ENCODE data around the gene CEP85. TPM values are rescaled to one million over a fixed set of nuclear protein-coding genes. Genes with fewer than 3 reads are reported as not detected.

Gene CEP85
- total and polyA plus RNA-seq, 2 of the 13 experiments (the other 11 are each of a cell fraction or from before 2014, with no cell fraction given), result 16.1 to 26.7 TPM

DNA sequence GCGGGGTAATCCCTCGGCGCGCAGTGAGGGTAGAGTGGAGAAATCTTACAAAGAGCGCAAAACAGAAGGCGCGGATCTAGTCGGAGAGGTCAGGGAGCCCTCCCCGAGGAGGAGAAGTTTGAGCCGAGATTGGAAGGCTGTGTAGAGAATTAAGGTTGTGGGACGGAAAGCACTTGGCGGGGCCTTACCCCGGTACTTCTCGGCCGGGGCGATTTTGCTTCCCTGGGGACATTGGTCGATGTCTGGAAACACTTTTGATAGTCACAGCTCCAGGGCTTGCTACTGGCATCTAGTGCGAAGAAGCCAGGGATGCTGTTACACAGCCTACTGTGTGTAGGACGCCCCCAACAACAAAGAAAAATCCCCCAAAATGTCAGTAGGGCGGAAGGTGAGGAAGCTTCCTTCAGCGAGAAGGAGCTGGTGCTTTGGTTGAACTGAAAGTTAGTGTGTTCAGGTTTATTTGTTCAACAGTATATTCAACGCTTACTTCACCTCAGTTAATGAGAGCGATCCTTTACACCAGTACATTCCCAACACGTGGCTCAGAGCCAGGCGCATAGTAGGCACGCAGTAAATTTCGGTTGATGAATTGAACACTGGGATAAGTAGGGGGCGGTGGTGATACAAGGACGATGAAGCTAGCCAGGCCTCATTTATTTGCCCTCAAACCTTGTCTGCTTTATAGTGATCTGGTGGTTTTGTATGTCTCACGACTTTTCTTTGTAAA, 807 bp downstream of the CEP85 start (continued):
- TF ChIP-seq ZNF75D (CRISPR knock-in tag; IDR thresholded peaks at IDR 0.05; ENCODE audit: borderline replicate concordance), result no peak
- TF ChIP-seq MZF1 (CRISPR knock-in tag; IDR thresholded peaks at IDR 0.05; ENCODE audit: borderline replicate concordance), result 0 out of 2 replicates have a peak, but pooled peaks have one; percentile 25
- TF ChIP-seq PAXIP1 (CRISPR knock-in tag; conservative IDR thresholded peaks at IDR 0.05), result peak; percentile 8; the same call in 1 of the 2 replicates
- TF ChIP-seq UBTF (CRISPR knock-in tag; IDR thresholded peaks at IDR 0.05), result peak; percentile 5; the same call in 1 of the 2 replicates
- TF ChIP-seq ZNF691 (CRISPR knock-in tag; IDR thresholded peaks at IDR 0.05; ENCODE audit: borderline replicate concordance, low read depth), result peak; percentile 3; the same call in 1 of the 2 replicates
- peak; percentile 66 for TF ChIP-seq U2AF1 (optimal IDR thresholded peaks at IDR 0.05; ENCODE audit: low read depth, low read length)
- TF ChIP-seq ZKSCAN1 (IDR thresholded peaks at IDR 0.05; ENCODE audit: low read length), result peak; percentile 98
- TF ChIP-seq KDM5A (IDR thresholded peaks at IDR 0.05; ENCODE audit: borderline replicate concordance, low read length), result 0 out of 2 replicates have a peak, but pooled peaks have one; percentile 14
- 0 out of 2 replicates have a peak, but pooled peaks have one; percentile 63 for TF ChIP-seq ZSCAN29 (CRISPR knock-in tag; conservative IDR thresholded peaks at IDR 0.05)
- peak; percentile 40; the same call in 1 of the 2 replicates for TF ChIP-seq NCOA1 (CRISPR knock-in tag; IDR thresholded peaks at IDR 0.05)

Data from HepG2 (cell line).